Liver (tissue), 9 donors: ENCODE results near the gene CCDC69. TPM values are rescaled to one million over a fixed set of nuclear protein-coding genes. Genes with fewer than 3 reads are reported as not detected.

Experiments
- DNase-seq: peaks from one replicate; pipeline ENCODE4 v3.0.0-alpha.2; 2017; ENCODE audit warnings: low spot score
- H3K27ac ChIP-seq, 2 donors: one replicate each; pipeline ENCODE4 v1.7.0; 2013; ENCODE audit warnings: inconsistent platforms in 2 of 2, low read length in 2 of 2, control low read depth in 1 of 2, low read depth in 1 of 2, mild to moderate bottlenecking in 1 of 2
- H3K27me3 ChIP-seq, 4 donors: one replicate each; pipeline versions ENCODE4 v1.6.1 to v1.7.0; 2013; ENCODE audit warnings: low read length in 3 of 4, inconsistent platforms in 1 of 4, mild to moderate bottlenecking in 1 of 4, moderate library complexity in 1 of 4; ENCODE audit not compliant: control insufficient read depth in 4 of 4, insufficient read depth in 4 of 4
- H3K36me3 ChIP-seq, 4 donors: one replicate each; pipeline versions ENCODE4 v1.6.1 to v1.7.0; 2013; ENCODE audit warnings: low read length in 3 of 4, mild to moderate bottlenecking in 3 of 4, low read depth in 1 of 4, moderate library complexity in 1 of 4; ENCODE audit not compliant: control insufficient read depth in 4 of 4, insufficient read depth in 3 of 4
- H3K4me1 ChIP-seq, 4 donors: one replicate each; pipeline versions ENCODE4 v1.6.1 to v1.7.0; 2013; ENCODE audit warnings: low read length in 3 of 4, mild to moderate bottlenecking in 3 of 4, moderate library complexity in 1 of 4; ENCODE audit not compliant: control insufficient read depth in 4 of 4, insufficient read depth in 4 of 4
- H3K4me3 ChIP-seq, 3 donors: one replicate each; pipeline versions ENCODE4 v1.6.1 to v1.7.0; 2013; ENCODE audit warnings: low read length in 3 of 3, control low read depth in 1 of 3, low read depth in 1 of 3, mild to moderate bottlenecking in 1 of 3
- H3K9ac ChIP-seq, 2 donors: one replicate each; pipeline ENCODE4 v1.7.0; 2013; ENCODE audit warnings: low read length in 2 of 2, mild to moderate bottlenecking in 2 of 2, moderate library complexity in 2 of 2, control low read depth in 1 of 2, low read depth in 1 of 2
- H3K9me3 ChIP-seq, 4 donors: one replicate each; pipeline versions ENCODE4 v1.6.1 to v1.7.0; 2013; ENCODE audit warnings: low read length in 3 of 4; ENCODE audit not compliant: control insufficient read depth in 4 of 4
- CTCF ChIP-seq: fragments of 150-350 bp; IDR thresholded peaks from 2 replicates; pipeline ENCODE4 v1.5.1; 2017; ENCODE audit warnings: improper control_type of control experiment, low read depth, low read length; ENCODE audit not compliant: missing input control
- EGR1 ChIP-seq, 2 donors: IDR thresholded peaks; 2 replicates each; pipeline ENCODE4 v1.6.1; 2016 to 2018; ENCODE audit warnings: antibody characterized with exemption in 2 of 2, low read depth in 2 of 2
- FOXA1 ChIP-seq: IDR thresholded peaks from 2 replicates; pipeline ENCODE4 v1.6.1; 2016; ENCODE audit warnings: antibody characterized with exemption
- GABPA ChIP-seq, 2 donors: IDR thresholded peaks in 1 of 2; conservative IDR thresholded peaks in 1 of 2; 2 replicates each; pipeline ENCODE4 v1.6.1; 2016; ENCODE audit warnings: antibody characterized with exemption in 2 of 2, mild to moderate bottlenecking in 1 of 2, moderate library complexity in 1 of 2
- HNF4G ChIP-seq: IDR thresholded peaks from 2 replicates; pipeline ENCODE4 v1.6.1; 2016; ENCODE audit warnings: antibody characterized with exemption
- JUND ChIP-seq, 2 donors: IDR thresholded peaks; 2 replicates each; pipeline ENCODE4 v1.6.1; 2016; ENCODE audit warnings: antibody characterized with exemption in 2 of 2
- NR2F2 ChIP-seq: IDR thresholded peaks from 2 replicates; pipeline ENCODE4 v1.6.1; 2016; ENCODE audit warnings: antibody characterized with exemption
- RAD21 ChIP-seq, 2 donors: IDR thresholded peaks; 2 replicates each; pipeline ENCODE4 v1.6.1; 2016; ENCODE audit warnings: antibody characterized with exemption in 2 of 2, mild to moderate bottlenecking in 2 of 2
- RXRA ChIP-seq, 2 donors: IDR thresholded peaks; 2 replicates each; pipeline ENCODE4 v1.6.1; 2017 to 2018; ENCODE audit warnings: antibody characterized with exemption in 2 of 2, mild to moderate bottlenecking in 1 of 2
- SP1 ChIP-seq: IDR thresholded peaks from 2 replicates; pipeline ENCODE4 v1.6.1; 2018; ENCODE audit warnings: antibody characterized with exemption, mild to moderate bottlenecking
- TAF1 ChIP-seq: conservative IDR thresholded peaks from 2 replicates; pipeline ENCODE4 v1.6.1; 2016; ENCODE audit warnings: antibody characterized with exemption, mild to moderate bottlenecking
- YY1 ChIP-seq: IDR thresholded peaks from 2 replicates; pipeline ENCODE4 v1.6.1; 2016; ENCODE audit warnings: antibody characterized with exemption, mild to moderate bottlenecking
- ZBTB33 ChIP-seq: IDR thresholded peaks from 2 replicates; pipeline ENCODE4 v1.6.1; 2016; ENCODE audit warnings: antibody characterized with exemption
- WGBS: extraction: QIAGEN DNeasy Blood & Tissue Kit; methylation state at CpG from one replicate; pipeline ENCODE4 v1.1.7; 2013; 5-methylcytosine and 5-hydroxymethylcytosine counted together
- polyA plus RNA-seq, 2 donors: library from polyadenylated mRNA; stranded (reverse) in 1 of 2; unstranded in 1 of 2; fragments of 200-250 nt in 1 of 2; fragments of >200 nt in 1 of 2; fragmentation: Nextera tagmentation in 1 of 2; extraction: Ambion mirVana in 1 of 2; gene quantifications; one replicate each; pipeline versions ENCODE4 v1.2.1 to v1.2.3, GENCODE V29; 2013 to 2015
- total RNA-seq, 2 donors: library from RNA; depleted of rRNA; stranded (reverse); fragments of >200 nt; gene quantifications; one replicate each; pipeline ENCODE4 v1.2.3, GENCODE V29; 2014
- donor health status: healthy.
- donor health status: healthy.
- donor health status: healthy.
- donor health status: healthy.
- donor health status: healthy.

Gene CCDC69
- total and polyA plus RNA-seq, 4 donors: 11.9 to 28.6 (median 18.0) TPM

- peaks cover 0 to 12% (median 8%) of the 10 kb centered on the region in 4 donors for H3K36me3 ChIP-seq
- no peaks in the 10 kb centered on the region for H3K27me3 ChIP-seq
- no peak overlapping the region for H3K4me3 ChIP-seq
- TF ChIP-seq RXRA (IDR thresholded peaks at IDR 0.05) (no peak), ZBTB33 (no peak), YY1 (no peak), TAF1 (no peak), RAD21 (IDR thresholded peaks at IDR 0.05) (no peak), NR2F2 (no peak), SP1 (no peak), EGR1 (IDR thresholded peaks at IDR 0.05; ENCODE audit: low read depth in 2 of 2) (no peak), HNF4G (no peak), FOXA1 (no peak)
- no peaks in the 10 kb centered on the region for H3K9me3 ChIP-seq
- 95% methylated on average over 8 of the region's 8 CpGs for WGBS
- H3K27ac ChIP-seq: no peak overlapping the region
- DNase-seq: no peak
- H3K9ac ChIP-seq: no peak overlapping the region
- H3K4me1 ChIP-seq: no peaks in the 10 kb centered on the region
Observed at GRCh38 chr5:151182976-151183375, 40.9 kb downstream of the CCDC69 start.

- Histone ChIP-seq H3K4me3 (no peak overlapping the region), H3K36me3 (peaks cover 0 to 12% (median 8%) of the 10 kb centered on the region in 4 donors), H3K9ac (no peak overlapping the region), H3K27ac (no peak overlapping the region), H3K9me3 (no peaks in the 10 kb centered on the region), H3K27me3 (no peaks in the 10 kb centered on the region), H3K4me1 (no peaks in the 10 kb centered on the region)
- TF ChIP-seq FOXA1 (no peak), RXRA (IDR thresholded peaks at IDR 0.05) (no peak), CTCF (no peak), ZBTB33 (no peak), JUND (IDR thresholded peaks at IDR 0.05) (no peak)
- DNase-seq: no peak
- WGBS: 95% methylated on average over 4 of the region's 4 CpGs
Observed at GRCh38 chr5:151182524-151182900, 41.4 kb downstream of the CCDC69 start.

- H3K4me3 ChIP-seq: no peak overlapping the region
- no peak for TF ChIP-seq SP1
- TF ChIP-seq GABPA (IDR thresholded peaks at IDR 0.05 in 1 of 2, conservative IDR thresholded peaks at IDR 0.05 in 1 of 2): no peak
- no peak for TF ChIP-seq ZBTB33
- no peak for DNase-seq
- H3K27ac ChIP-seq: no peak overlapping the region
- 94% methylated on average over 4 of the region's 4 CpGs for WGBS
- H3K4me1 ChIP-seq: no peaks in the 10 kb centered on the region
- H3K36me3 ChIP-seq: peaks cover 0 to 12% (median 8%) of the 10 kb centered on the region in 4 donors
- no peaks in the 10 kb centered on the region for H3K9me3 ChIP-seq
- no peaks in the 10 kb centered on the region for H3K27me3 ChIP-seq
- no peak overlapping the region for H3K9ac ChIP-seq
Observed at GRCh38 chr5:151181818-151182523, 41.9 kb downstream of the CCDC69 start.
